ENCODE data around the gene SLA2. TPM values are rescaled to one million over a fixed set of nuclear protein-coding genes. Genes with fewer than 3 reads are reported as not detected.

SLA2 gene
- polyA plus RNA-seq, 1 donor from 2014 or later = 0.33 TPM

DNA sequence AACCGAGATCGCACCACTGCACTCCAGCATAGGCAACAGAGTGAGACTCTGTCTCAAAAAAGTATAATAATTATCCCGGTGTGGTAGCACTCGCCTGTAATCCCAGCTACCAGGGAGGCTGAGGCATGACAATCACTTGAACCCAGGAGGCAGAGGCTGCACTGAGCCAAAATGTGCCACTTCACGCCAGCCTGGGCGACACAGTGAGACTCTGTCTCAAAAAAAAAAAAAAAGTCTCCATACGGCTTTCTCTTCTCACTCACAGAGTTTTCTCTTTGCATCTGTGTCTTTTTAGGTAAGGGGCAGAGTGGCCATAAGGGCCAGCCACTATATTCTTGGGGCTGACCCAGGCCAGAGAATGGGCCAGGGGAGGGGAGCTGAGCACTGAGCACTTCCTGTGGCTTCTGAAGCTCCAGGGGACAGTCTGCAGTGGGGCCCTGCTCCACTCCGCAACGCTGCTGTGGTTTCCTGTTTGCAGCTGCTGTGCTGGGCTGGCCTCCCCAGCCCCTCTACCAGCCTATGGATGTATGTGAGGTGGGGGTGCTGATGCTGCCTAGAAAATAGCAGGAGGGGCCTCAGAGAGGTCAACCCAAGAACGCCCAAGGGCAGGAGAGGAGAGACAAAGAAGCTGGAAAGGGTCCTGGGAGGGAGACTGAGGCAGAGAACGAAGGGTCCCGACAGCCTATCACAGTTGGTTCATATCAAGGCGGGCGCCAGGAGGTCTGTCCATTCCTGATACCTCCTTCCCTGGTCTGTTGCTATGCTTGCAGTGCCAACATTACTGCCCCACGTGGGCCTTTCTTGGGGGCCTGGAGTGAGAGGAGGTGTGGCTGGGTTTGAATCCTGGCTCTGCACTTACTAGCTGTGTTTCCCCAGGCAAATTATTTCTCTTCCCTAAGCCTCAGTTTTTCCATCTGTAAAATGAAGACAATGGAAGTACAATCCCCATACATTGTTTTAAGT, 16.0 kb downstream of the SLA2 start:
- H3K9me3 ChIP-seq (ENCODE audit: low read length) = no peaks in the 10 kb centered on the region
- no peak overlapping the region for H3K27ac ChIP-seq (ENCODE audit: low read length)
- no peaks in the 10 kb centered on the region for H3K27me3 ChIP-seq (ENCODE audit: insufficient read depth, low read depth, low read length)
- H2AFZ ChIP-seq (ENCODE audit: low read depth, low read length) = no peak overlapping the region
- H4K20me1 ChIP-seq (ENCODE audit: insufficient read depth) = no peaks in the 10 kb centered on the region
- H3K79me2 ChIP-seq (replicated peaks; ENCODE audit: insufficient read depth, low read length) = no peaks in the 10 kb centered on the region
- no peaks in the 10 kb centered on the region for H3F3A ChIP-seq (ENCODE audit: insufficient read depth, low read length, poor library complexity, severe bottlenecking)
- H3K9ac ChIP-seq (ENCODE audit: low read length) = no peak overlapping the region
- no peak overlapping the region for H3K4me3 ChIP-seq (ENCODE audit: low read length)
- TF ChIP-seq EZH2 (IDR thresholded peaks at IDR 0.05; ENCODE audit: borderline replicate concordance, insufficient read depth, low read length, poor library complexity, severe bottlenecking) (no peak), SMC3 (conservative IDR thresholded peaks at IDR 0.05; ENCODE audit: poor library complexity) (no peak), TAF1 (IDR thresholded peaks at IDR 0.05; ENCODE audit: low read depth) (no peak), MXI1 (conservative IDR thresholded peaks at IDR 0.05; ENCODE audit: poor library complexity, severe bottlenecking) (no peak), REST (IDR thresholded peaks at IDR 0.05; ENCODE audit: borderline replicate concordance) (no peak)
- TF ChIP-seq, protein P1, sequence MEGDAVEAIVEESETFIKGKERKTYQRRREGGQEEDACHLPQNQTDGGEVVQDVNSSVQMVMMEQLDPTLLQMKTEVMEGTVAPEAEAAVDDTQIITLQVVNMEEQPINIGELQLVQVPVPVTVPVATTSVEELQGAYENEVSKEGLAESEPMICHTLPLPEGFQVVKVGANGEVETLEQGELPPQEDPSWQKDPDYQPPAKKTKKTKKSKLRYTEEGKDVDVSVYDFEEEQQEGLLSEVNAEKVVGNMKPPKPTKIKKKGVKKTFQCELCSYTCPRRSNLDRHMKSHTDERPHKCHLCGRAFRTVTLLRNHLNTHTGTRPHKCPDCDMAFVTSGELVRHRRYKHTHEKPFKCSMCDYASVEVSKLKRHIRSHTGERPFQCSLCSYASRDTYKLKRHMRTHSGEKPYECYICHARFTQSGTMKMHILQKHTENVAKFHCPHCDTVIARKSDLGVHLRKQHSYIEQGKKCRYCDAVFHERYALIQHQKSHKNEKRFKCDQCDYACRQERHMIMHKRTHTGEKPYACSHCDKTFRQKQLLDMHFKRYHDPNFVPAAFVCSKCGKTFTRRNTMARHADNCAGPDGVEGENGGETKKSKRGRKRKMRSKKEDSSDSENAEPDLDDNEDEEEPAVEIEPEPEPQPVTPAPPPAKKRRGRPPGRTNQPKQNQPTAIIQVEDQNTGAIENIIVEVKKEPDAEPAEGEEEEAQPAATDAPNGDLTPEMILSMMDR (IDR thresholded peaks at IDR 0.05; ENCODE audit: poor library complexity, severe bottlenecking) = no peak
- no peaks in the 10 kb centered on the region for H3K9me2 ChIP-seq (ENCODE audit: insufficient read depth, low read length)
- no peak overlapping the region for H3K4me2 ChIP-seq (ENCODE audit: low read length)
- H3K36me3 ChIP-seq (ENCODE audit: insufficient read depth, low read length) = no peaks in the 10 kb centered on the region

DNA sequence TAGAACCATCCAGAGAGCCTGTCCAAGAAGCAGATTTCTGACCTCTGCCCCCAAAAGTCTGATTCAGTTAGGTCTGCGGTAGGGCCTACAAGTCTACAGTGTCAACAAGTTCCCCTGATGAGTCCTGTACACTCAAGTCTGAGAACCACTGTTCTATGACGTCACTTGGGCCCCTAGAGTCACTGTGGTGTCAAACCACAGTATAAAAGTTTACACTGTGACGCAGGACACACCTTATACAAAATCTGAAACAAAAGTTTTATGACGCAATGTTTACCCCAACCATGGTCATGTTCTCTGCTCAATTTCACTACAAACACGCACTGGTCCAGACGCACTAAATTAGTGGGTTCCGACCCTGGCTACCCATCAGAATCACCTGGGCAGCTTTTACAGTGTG, 17.9 kb downstream of the SLA2 start:
- Histone ChIP-seq H3K79me2 (replicated peaks; ENCODE audit: insufficient read depth, low read length) (no peaks in the 10 kb centered on the region), H3F3A (ENCODE audit: insufficient read depth, low read length, poor library complexity, severe bottlenecking) (no peaks in the 10 kb centered on the region), H4K20me1 (ENCODE audit: insufficient read depth) (no peaks in the 10 kb centered on the region), H3K36me3 (ENCODE audit: insufficient read depth, low read length) (no peaks in the 10 kb centered on the region), H3K27me3 (ENCODE audit: insufficient read depth, low read depth, low read length) (no peaks in the 10 kb centered on the region), H3K4me2 (ENCODE audit: low read length) (no peak overlapping the region), H3K9me3 (ENCODE audit: low read length) (no peaks in the 10 kb centered on the region), H3K27ac (ENCODE audit: low read length) (no peak overlapping the region), H3K9ac (ENCODE audit: low read length) (no peak overlapping the region), H2AFZ (ENCODE audit: low read depth, low read length) (no peak overlapping the region), H3K4me3 (ENCODE audit: low read length) (no peak overlapping the region), H3K9me2 (ENCODE audit: insufficient read depth, low read length) (no peaks in the 10 kb centered on the region)
- TF ChIP-seq TAF1 (IDR thresholded peaks at IDR 0.05; ENCODE audit: low read depth) (no peak), RAD21 (conservative IDR thresholded peaks at IDR 0.05) (no peak), REST (IDR thresholded peaks at IDR 0.05; ENCODE audit: borderline replicate concordance) (no peak), SMC3 (conservative IDR thresholded peaks at IDR 0.05; ENCODE audit: poor library complexity) (no peak), MXI1 (conservative IDR thresholded peaks at IDR 0.05; ENCODE audit: poor library complexity, severe bottlenecking) (no peak), EP300 (conservative IDR thresholded peaks at IDR 0.05; ENCODE audit: poor library complexity, severe bottlenecking) (no peak), POLR2AphosphoS5 (IDR thresholded peaks at IDR 0.05) (no peak), EZH2 (IDR thresholded peaks at IDR 0.05; ENCODE audit: borderline replicate concordance, insufficient read depth, low read length, poor library complexity, severe bottlenecking) (no peak)
- TF ChIP-seq, protein P1 (IDR thresholded peaks at IDR 0.05; ENCODE audit: poor library complexity, severe bottlenecking) = no peak

All from neural cell (in vitro differentiated cells).